ENCODE results near the gene THAP10. TPM values are rescaled to one million over a fixed set of nuclear protein-coding genes. Genes with fewer than 3 reads are reported as not detected.

Gene THAP10
- total and polyA plus RNA-seq, 2 experiments from 2014 or later: 5.7 to 8.2 TPM

DNA sequence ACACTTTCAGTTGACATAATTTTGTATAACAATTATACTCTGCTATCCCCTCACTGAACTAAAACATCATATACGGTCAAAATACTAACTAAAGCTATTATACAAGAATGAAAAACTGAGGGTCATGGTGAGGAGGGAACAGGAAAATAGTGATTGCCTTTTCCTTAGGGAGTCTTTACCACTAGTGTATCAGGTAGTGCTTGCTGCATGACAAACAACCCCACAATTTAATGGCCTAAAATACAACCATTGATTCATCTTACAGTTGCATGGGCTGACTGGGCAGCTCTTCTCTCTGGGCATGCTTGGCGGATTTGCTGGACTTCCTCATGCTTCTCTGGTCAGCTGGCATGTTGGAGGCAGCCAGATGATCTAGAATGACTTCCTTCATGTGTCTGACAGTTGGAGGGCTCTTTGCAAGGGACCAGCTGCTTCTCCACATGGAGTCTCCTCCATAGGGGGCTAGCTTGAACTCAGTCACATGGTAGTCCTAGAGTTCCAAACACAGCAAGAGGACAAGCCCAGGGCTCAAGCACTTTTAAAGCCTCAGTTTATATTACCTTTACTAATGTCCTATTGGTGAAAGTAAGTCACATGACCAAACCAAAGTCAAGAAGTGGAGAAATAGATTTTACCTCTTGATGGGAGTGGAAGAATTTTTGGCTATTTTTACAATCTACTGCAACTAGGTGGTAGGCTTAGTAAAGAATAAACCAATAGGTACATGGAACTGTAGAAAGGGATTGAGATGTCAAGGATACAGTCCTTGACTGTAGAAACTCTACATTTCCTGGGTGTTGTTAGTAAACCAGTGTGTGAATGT, 18.8 kb downstream of the THAP10 start:
- ATAC-seq (no peak), DNase-seq (ENCODE audit: low spot score) (no peak)
- peaks cover 20% of the 10 kb centered on the region for H3K36me3 Mint-ChIP-seq (ENCODE audit: low read depth)
- no peak overlapping the region for H3K27ac ChIP-seq (ENCODE audit: low read depth)
- H3K4me3 Mint-ChIP-seq: no peak overlapping the region
- no peak overlapping the region for H2AFZ ChIP-seq
- peaks cover 2% of the 10 kb centered on the region; the same call in 1 of the 2 replicates for H3K9me2 ChIP-seq (ENCODE audit: insufficient read depth)
- peaks cover 3% of the 10 kb centered on the region for H3K27me3 Mint-ChIP-seq (ENCODE audit: insufficient read depth, low read depth, poor library complexity)
- H4K20me1 ChIP-seq (replicated peaks; ENCODE audit: insufficient read depth): no peaks in the 10 kb centered on the region
- H3K79me2 ChIP-seq (replicated peaks; ENCODE audit: insufficient read depth): no peaks in the 10 kb centered on the region
- no peaks in the 10 kb centered on the region; the same call in 2 of the 3 replicates for H3K4me1 Mint-ChIP-seq
- no peaks in the 10 kb centered on the region for H3K36me3 ChIP-seq (ENCODE audit: insufficient read depth)
- no peak overlapping the region for H3K4me3 ChIP-seq
- no peak overlapping the region for H3K4me2 ChIP-seq
- no peaks in the 10 kb centered on the region for H3F3A ChIP-seq (replicated peaks; ENCODE audit: low read depth)
- H3K4me1 ChIP-seq (ENCODE audit: insufficient read depth): no peaks in the 10 kb centered on the region
- H3K9me3 Mint-ChIP-seq: peaks cover 24% of the 10 kb centered on the region
- TF ChIP-seq, protein P1, sequence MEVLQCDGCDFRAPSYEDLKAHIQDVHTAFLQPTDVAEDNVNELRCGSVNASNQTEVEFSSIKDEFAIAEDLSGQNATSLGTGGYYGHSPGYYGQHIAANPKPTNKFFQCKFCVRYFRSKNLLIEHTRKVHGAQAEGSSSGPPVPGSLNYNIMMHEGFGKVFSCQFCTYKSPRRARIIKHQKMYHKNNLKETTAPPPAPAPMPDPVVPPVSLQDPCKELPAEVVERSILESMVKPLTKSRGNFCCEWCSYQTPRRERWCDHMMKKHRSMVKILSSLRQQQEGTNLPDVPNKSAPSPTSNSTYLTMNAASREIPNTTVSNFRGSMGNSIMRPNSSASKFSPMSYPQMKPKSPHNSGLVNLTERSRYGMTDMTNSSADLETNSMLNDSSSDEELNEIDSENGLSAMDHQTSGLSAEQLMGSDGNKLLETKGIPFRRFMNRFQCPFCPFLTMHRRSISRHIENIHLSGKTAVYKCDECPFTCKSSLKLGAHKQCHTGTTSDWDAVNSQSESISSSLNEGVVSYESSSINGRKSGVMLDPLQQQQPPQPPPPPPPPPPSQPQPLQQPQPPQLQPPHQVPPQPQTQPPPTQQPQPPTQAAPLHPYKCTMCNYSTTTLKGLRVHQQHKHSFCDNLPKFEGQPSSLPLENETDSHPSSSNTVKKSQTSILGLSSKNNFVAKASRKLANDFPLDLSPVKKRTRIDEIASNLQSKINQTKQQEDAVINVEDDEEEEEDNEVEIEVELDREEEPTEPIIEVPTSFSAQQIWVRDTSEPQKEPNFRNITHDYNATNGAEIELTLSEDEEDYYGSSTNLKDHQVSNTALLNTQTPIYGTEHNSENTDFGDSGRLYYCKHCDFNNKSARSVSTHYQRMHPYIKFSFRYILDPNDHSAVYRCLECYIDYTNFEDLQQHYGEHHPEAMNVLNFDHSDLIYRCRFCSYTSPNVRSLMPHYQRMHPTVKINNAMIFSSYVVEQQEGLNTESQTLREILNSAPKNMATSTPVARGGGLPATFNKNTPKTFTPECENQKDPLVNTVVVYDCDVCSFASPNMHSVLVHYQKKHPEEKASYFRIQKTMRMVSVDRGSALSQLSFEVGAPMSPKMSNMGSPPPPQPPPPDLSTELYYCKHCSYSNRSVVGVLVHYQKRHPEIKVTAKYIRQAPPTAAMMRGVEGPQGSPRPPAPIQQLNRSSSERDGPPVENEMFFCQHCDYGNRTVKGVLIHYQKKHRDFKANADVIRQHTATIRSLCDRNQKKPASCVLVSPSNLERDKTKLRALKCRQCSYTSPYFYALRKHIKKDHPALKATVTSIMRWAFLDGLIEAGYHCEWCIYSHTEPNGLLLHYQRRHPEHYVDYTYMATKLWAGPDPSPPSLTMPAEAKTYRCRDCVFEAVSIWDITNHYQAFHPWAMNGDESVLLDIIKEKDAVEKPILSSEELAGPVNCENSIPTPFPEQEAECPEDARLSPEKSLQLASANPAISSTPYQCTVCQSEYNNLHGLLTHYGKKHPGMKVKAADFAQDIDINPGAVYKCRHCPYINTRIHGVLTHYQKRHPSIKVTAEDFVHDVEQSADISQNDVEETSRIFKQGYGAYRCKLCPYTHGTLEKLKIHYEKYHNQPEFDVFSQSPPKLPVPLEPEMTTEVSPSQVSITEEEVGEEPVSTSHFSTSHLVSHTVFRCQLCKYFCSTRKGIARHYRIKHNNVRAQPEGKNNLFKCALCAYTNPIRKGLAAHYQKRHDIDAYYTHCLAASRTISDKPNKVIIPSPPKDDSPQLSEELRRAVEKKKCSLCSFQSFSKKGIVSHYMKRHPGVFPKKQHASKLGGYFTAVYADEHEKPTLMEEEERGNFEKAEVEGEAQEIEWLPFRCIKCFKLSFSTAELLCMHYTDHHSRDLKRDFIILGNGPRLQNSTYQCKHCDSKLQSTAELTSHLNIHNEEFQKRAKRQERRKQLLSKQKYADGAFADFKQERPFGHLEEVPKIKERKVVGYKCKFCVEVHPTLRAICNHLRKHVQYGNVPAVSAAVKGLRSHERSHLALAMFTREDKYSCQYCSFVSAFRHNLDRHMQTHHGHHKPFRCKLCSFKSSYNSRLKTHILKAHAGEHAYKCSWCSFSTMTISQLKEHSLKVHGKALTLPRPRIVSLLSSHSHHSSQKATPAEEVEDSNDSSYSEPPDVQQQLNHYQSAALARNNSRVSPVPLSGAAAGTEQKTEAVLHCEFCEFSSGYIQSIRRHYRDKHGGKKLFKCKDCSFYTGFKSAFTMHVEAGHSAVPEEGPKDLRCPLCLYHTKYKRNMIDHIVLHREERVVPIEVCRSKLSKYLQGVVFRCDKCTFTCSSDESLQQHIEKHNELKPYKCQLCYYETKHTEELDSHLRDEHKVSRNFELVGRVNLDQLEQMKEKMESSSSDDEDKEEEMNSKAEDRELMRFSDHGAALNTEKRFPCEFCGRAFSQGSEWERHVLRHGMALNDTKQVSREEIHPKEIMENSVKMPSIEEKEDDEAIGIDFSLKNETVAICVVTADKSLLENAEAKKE (CRISPR knock-in tag; IDR thresholded peaks at IDR 0.05): no peak
- no peak for TF ChIP-seq EZH2 (IDR thresholded peaks at IDR 0.05; ENCODE audit: low read depth, unreplicated experiment)
- TF ChIP-seq POLR2AphosphoS5 (IDR thresholded peaks at IDR 0.05; ENCODE audit: low read depth): no peak
- TF ChIP-seq, protein P2, sequence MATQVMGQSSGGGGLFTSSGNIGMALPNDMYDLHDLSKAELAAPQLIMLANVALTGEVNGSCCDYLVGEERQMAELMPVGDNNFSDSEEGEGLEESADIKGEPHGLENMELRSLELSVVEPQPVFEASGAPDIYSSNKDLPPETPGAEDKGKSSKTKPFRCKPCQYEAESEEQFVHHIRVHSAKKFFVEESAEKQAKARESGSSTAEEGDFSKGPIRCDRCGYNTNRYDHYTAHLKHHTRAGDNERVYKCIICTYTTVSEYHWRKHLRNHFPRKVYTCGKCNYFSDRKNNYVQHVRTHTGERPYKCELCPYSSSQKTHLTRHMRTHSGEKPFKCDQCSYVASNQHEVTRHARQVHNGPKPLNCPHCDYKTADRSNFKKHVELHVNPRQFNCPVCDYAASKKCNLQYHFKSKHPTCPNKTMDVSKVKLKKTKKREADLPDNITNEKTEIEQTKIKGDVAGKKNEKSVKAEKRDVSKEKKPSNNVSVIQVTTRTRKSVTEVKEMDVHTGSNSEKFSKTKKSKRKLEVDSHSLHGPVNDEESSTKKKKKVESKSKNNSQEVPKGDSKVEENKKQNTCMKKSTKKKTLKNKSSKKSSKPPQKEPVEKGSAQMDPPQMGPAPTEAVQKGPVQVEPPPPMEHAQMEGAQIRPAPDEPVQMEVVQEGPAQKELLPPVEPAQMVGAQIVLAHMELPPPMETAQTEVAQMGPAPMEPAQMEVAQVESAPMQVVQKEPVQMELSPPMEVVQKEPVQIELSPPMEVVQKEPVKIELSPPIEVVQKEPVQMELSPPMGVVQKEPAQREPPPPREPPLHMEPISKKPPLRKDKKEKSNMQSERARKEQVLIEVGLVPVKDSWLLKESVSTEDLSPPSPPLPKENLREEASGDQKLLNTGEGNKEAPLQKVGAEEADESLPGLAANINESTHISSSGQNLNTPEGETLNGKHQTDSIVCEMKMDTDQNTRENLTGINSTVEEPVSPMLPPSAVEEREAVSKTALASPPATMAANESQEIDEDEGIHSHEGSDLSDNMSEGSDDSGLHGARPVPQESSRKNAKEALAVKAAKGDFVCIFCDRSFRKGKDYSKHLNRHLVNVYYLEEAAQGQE (IDR thresholded peaks at IDR 0.05; ENCODE audit: unreplicated experiment): no peak
- no peak for TF ChIP-seq EZH2phosphoT487 (IDR thresholded peaks at IDR 0.05; ENCODE audit: unreplicated experiment)
- TF ChIP-seq ETS1 (IDR thresholded peaks at IDR 0.05): no peak
- no peak for TF ChIP-seq JUNB (IDR thresholded peaks at IDR 0.05; ENCODE audit: unreplicated experiment)
- no peak for TF ChIP-seq ZNF114 (CRISPR knock-in tag; IDR thresholded peaks at IDR 0.05)
- TF ChIP-seq NANOG (IDR thresholded peaks at IDR 0.05; ENCODE audit: borderline replicate concordance): no peak
- TF ChIP-seq, protein P3, sequence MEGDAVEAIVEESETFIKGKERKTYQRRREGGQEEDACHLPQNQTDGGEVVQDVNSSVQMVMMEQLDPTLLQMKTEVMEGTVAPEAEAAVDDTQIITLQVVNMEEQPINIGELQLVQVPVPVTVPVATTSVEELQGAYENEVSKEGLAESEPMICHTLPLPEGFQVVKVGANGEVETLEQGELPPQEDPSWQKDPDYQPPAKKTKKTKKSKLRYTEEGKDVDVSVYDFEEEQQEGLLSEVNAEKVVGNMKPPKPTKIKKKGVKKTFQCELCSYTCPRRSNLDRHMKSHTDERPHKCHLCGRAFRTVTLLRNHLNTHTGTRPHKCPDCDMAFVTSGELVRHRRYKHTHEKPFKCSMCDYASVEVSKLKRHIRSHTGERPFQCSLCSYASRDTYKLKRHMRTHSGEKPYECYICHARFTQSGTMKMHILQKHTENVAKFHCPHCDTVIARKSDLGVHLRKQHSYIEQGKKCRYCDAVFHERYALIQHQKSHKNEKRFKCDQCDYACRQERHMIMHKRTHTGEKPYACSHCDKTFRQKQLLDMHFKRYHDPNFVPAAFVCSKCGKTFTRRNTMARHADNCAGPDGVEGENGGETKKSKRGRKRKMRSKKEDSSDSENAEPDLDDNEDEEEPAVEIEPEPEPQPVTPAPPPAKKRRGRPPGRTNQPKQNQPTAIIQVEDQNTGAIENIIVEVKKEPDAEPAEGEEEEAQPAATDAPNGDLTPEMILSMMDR (conservative IDR thresholded peaks at IDR 0.05; ENCODE audit: low read depth in 2 of 2): no peak
- TF ChIP-seq ZNF331 (CRISPR knock-in tag; IDR thresholded peaks at IDR 0.05; ENCODE audit: low read depth): no peak
- no peak for TF ChIP-seq STAT1 (IDR thresholded peaks at IDR 0.05; ENCODE audit: unreplicated experiment)
- no peak for TF ChIP-seq CREB1 (CRISPR knock-in tag; IDR thresholded peaks at IDR 0.05; ENCODE audit: low read depth)
- no peaks in the 10 kb centered on the region for H3K27me3 ChIP-seq (ENCODE audit: insufficient read depth)
- no peak overlapping the region for H3K27ac Mint-ChIP-seq

Measured in GM23338 (cell line).